LNCAP (cell line): ENCODE measurements around the gene OR1M1.

Experiments used
- CTCF ChIP-seq: fragments of 450-650 bp; IDR thresholded peaks from 2 replicates; pipeline ENCODE4 v1.5.1; 2017; ENCODE audit warnings: mild to moderate bottlenecking

OR1M1 gene

GRCh38 chr19:9109959-9110358 is 23.1 kb downstream of the OR1M1 start:
- no peak for TF ChIP-seq CTCF

- no peak for TF ChIP-seq CTCF
Observed at GRCh38 chr19:9115307-9115813, 28.5 kb downstream of the OR1M1 start, which contains the start of gene OR7G1. Gene OR7G1 (minus strand): TSS chr19:9115763. CDS start chr19:9115763, 0 bp downstream.

DNA sequence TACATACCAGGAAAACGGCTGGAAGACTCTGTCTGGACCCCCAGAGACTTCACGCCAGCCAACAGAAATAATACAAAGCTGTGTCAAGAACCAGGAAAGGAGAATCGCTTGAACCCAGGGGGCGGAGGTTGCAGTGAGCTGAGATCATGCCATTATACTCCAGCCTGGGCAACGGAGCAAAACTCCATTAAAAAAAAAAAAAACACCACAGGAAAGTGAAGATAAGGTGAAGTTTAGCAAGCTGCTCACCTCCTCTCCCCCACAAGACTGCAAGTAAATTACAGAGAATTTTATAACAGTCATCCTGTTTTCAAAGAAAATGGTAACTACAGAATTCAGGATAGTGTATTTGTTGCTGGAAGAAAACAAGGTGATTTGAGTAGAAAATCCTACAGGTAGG is 29.7 kb downstream of the OR1M1 start:
- TF ChIP-seq CTCF = no peak

- no peak for TF ChIP-seq CTCF
Observed at GRCh38 chr19:9126900-9127405, 40.1 kb downstream of the OR1M1 start, which contains the start of gene OR7G3. Gene OR7G3 (minus strand): TSS chr19:9126950. CDS start chr19:9126950, 0 bp downstream.

- no peak for TF ChIP-seq CTCF
Observed at GRCh38 chr19:9128171-9128570, 41.3 kb downstream of the OR1M1 start.

DNA sequence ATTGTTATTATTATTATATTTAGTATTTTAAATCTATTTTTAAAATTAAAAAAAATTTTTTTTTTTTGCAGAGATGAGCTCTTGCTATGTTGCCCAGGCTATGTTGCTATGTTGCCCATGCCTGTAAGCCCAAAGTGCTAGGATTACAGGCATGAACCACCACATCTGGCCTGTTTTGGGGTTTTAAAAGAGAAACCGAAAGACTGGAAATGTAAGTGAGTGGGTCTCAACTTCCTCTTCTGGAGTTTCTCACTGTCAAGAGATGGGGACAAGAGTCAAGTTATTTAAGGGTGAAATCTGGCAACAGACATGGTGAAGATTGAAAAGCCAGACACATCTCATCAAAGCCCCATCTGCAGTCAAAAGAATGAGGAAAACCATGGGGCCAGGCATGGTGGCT is 44.1 kb downstream of the OR1M1 start:
- TF ChIP-seq CTCF = no peak

GRCh38 chr19:9132422-9132821 is 45.6 kb downstream of the OR1M1 start:
- no peak for TF ChIP-seq CTCF
